H9 (cell line): Measurements from ENCODE around the gene ABCA13. TPM values are rescaled to one million over a fixed set of nuclear protein-coding genes. Genes with fewer than 3 reads are reported as not detected.

Experiments used
- DNase-seq: peaks from one replicate; pipeline ENCODE4 v3.0.0-alpha.2; 2017
- H2AFZ ChIP-seq: one replicate; pipeline ENCODE4 v1.6.1; 2013; ENCODE audit warnings: mild to moderate bottlenecking, low read length, control low read depth, moderate library complexity
- H2AK5ac ChIP-seq: 2 replicates; pipeline ENCODE4 v1.6.1; 2013; ENCODE audit warnings: low read length, control low read depth, mixed read lengths; ENCODE audit not compliant: insufficient read length
- H2BK120ac ChIP-seq: one replicate; pipeline ENCODE4 v1.6.1; 2013; ENCODE audit warnings: low read depth, mild to moderate bottlenecking, low read length, control low read depth, inconsistent platforms; ENCODE audit not compliant: poor library complexity, severe bottlenecking
- H2BK12ac ChIP-seq: 2 replicates; pipeline ENCODE4 v1.6.1; 2013; ENCODE audit warnings: low read length, control low read depth, mixed read lengths, low read depth; ENCODE audit not compliant: insufficient read length
- H2BK15ac ChIP-seq: 2 replicates; pipeline ENCODE4 v1.6.1; 2013; ENCODE audit warnings: low read depth, low read length, control low read depth
- H2BK20ac ChIP-seq: one replicate; pipeline ENCODE4 v1.6.1; 2013; ENCODE audit warnings: low read depth, mild to moderate bottlenecking, low read length, control low read depth, inconsistent platforms; ENCODE audit not compliant: poor library complexity, severe bottlenecking
- H2BK5ac ChIP-seq: 2 replicates; pipeline ENCODE4 v1.6.1; 2013; ENCODE audit warnings: low read length, control low read depth, mixed read lengths; ENCODE audit not compliant: insufficient read length
- H3K14ac ChIP-seq: 2 replicates; pipeline ENCODE4 v1.6.1; 2013; ENCODE audit warnings: low read length, control low read depth; ENCODE audit not compliant: insufficient read depth
- H3K18ac ChIP-seq: 2 replicates; pipeline ENCODE4 v1.6.1; 2013; ENCODE audit warnings: low read depth, mild to moderate bottlenecking, mixed read lengths, low read length, control low read depth; ENCODE audit not compliant: insufficient read length
- H3K23ac ChIP-seq: 2 replicates; pipeline ENCODE4 v1.6.1; 2013; ENCODE audit warnings: low read length, control low read depth, mixed read lengths, low read depth; ENCODE audit not compliant: insufficient read length
- H3K23me2 ChIP-seq: 2 replicates; pipeline ENCODE4 v1.6.1; 2013; ENCODE audit warnings: low read depth, mild to moderate bottlenecking, mixed read lengths, low read length, control low read depth; ENCODE audit not compliant: insufficient read length, poor library complexity, severe bottlenecking
- H3K27ac ChIP-seq: 2 replicates; pipeline ENCODE4 v1.5.1; 2013; ENCODE audit warnings: low read length, control low read depth, mixed read lengths, low read depth; ENCODE audit not compliant: insufficient read length
- H3K27me3 ChIP-seq: 2 replicates; pipeline ENCODE4 v1.6.1; 2013; ENCODE audit warnings: low read length, control low read depth, inconsistent platforms; ENCODE audit not compliant: insufficient read depth
- H3K4ac ChIP-seq: 2 replicates; pipeline ENCODE4 v1.6.1; 2013; ENCODE audit warnings: low read depth, mild to moderate bottlenecking, control low read depth, inconsistent platforms, low read length, moderate library complexity
- H3K4me1 ChIP-seq: 2 replicates; pipeline ENCODE4 v1.6.1; 2013; ENCODE audit warnings: low read length, control low read depth, inconsistent platforms; ENCODE audit not compliant: insufficient read depth
- H3K4me2 ChIP-seq: 2 replicates; pipeline ENCODE4 v1.6.1; 2013; ENCODE audit warnings: low read length, control low read depth, mixed read lengths; ENCODE audit not compliant: insufficient read length, insufficient read depth
- H3K56ac ChIP-seq: 2 replicates; pipeline ENCODE4 v1.6.1; 2013; ENCODE audit warnings: low read depth, mild to moderate bottlenecking, mixed read lengths, low read length, control low read depth; ENCODE audit not compliant: insufficient read length
- H3K79me1 ChIP-seq: 2 replicates; pipeline ENCODE4 v1.6.1; 2013; ENCODE audit warnings: low read depth, mild to moderate bottlenecking, moderate library complexity, low read length, control low read depth, inconsistent platforms; ENCODE audit not compliant: insufficient read depth, poor library complexity, severe bottlenecking
- H3K79me2 ChIP-seq: 2 replicates; pipeline ENCODE4 v1.6.1; 2013; ENCODE audit warnings: low read length, control low read depth, inconsistent platforms; ENCODE audit not compliant: insufficient read depth
- H3K9ac ChIP-seq: 2 replicates; pipeline ENCODE4 v1.6.1; 2013; ENCODE audit warnings: low read length, control low read depth, mixed read lengths; ENCODE audit not compliant: insufficient read length; ENCODE audit errors: extremely low read depth
- H3K9me3 ChIP-seq: one replicate; pipeline ENCODE4 v1.6.1; 2013; ENCODE audit warnings: low read depth, low read length, inconsistent platforms; ENCODE audit not compliant: control insufficient read depth
- H3T11ph ChIP-seq: one replicate; pipeline ENCODE4 v1.6.1; 2013; ENCODE audit warnings: mild to moderate bottlenecking, low read length, control low read depth, inconsistent platforms
- H4K20me1 ChIP-seq: one replicate; pipeline ENCODE4 v1.6.1; 2013; ENCODE audit not compliant: control insufficient read depth, insufficient read length, insufficient read depth
- H4K5ac ChIP-seq: 2 replicates; pipeline ENCODE4 v1.6.1; 2013; ENCODE audit warnings: low read depth, mild to moderate bottlenecking, mixed read lengths, low read length, control low read depth; ENCODE audit not compliant: insufficient read length
- H4K8ac ChIP-seq: replicated peaks from 2 replicates; pipeline ENCODE4 v1.6.1; 2013; ENCODE audit warnings: low read length, control low read depth, mixed read lengths, low read depth; ENCODE audit not compliant: insufficient read length
- H4K91ac ChIP-seq: 2 replicates; pipeline ENCODE4 v1.6.1; 2013; ENCODE audit warnings: low read depth, mild to moderate bottlenecking, moderate library complexity, mixed read lengths, low read length, control low read depth; ENCODE audit not compliant: insufficient read length
- H3K27ac Mint-ChIP-seq, 3 experiments: 2 replicates in 2 of 3; 3 replicates in 1 of 3; pipeline ENCODE4 v1.8.0; 2020 to 2021; ENCODE audit warnings: mixed read lengths in 3 of 3, mild to moderate bottlenecking in 1 of 3, moderate library complexity in 1 of 3
- H3K27me3 Mint-ChIP-seq: 2 replicates; pipeline ENCODE4 v1.8.0; 2021; ENCODE audit warnings: low read depth, mild to moderate bottlenecking, moderate library complexity, mixed read lengths
- H3K36me3 Mint-ChIP-seq, 3 experiments: 2 replicates in 2 of 3; 3 replicates in 1 of 3; pipeline ENCODE4 v1.8.0; 2020 to 2021; ENCODE audit warnings: low read depth in 3 of 3, mixed read lengths in 3 of 3; ENCODE audit not compliant: insufficient read depth in 1 of 3
- H3K4me1 Mint-ChIP-seq, 2 experiments: 2 replicates each; pipeline ENCODE4 v1.8.0; 2020; ENCODE audit warnings: mixed read lengths in 2 of 2
- H3K4me3 Mint-ChIP-seq, 2 experiments: 2 replicates in 1 of 2; 3 replicates in 1 of 2; pipeline ENCODE4 v1.8.0; 2020 to 2021; ENCODE audit warnings: mild to moderate bottlenecking in 2 of 2, mixed read lengths in 2 of 2, moderate library complexity in 1 of 2
- H3K9me3 Mint-ChIP-seq, 2 experiments: 2 replicates in 1 of 2; 3 replicates in 1 of 2; pipeline ENCODE4 v1.8.0; 2020; ENCODE audit warnings: mild to moderate bottlenecking in 2 of 2, mixed read lengths in 2 of 2, moderate library complexity in 1 of 2
- CTCF ChIP-seq: fragments of 200-600 bp; sonication (generic); conservative IDR thresholded peaks from 3 replicates; pipeline ENCODE4 v1.8.0; 2021; ENCODE audit warnings: antibody characterized with exemption, mild to moderate bottlenecking
- WGBS: extraction: QIAGEN DNeasy Blood & Tissue Kit; methylation state at CpG from one replicate; pipeline ENCODE4 v1.1.7; 2013; ENCODE audit warnings: missing lambda C conversion rate, low lambda C conversion rate, mixed read lengths; ENCODE audit not compliant: insufficient read length; ENCODE audit errors: extremely low coverage; 5-methylcytosine and 5-hydroxymethylcytosine counted together
- total RNA-seq: library from RNA; stranded (reverse); gene quantifications from 2 replicates; pipeline ENCODE4 v1.2.1, GENCODE V29; 2021

ABCA13 gene
- total RNA-seq, 1 experiment from 2014 or later, result 0.11 TPM

GRCh38 chr7:48309720-48310119 is 138.5 kb downstream of the ABCA13 start:
- Histone ChIP-seq H3K4me2 (no peak overlapping the region), H3T11ph (no peak overlapping the region), H2BK12ac (no peak overlapping the region), H2BK120ac (no peak overlapping the region), H3K27ac (no peak overlapping the region), H3K56ac (no peak overlapping the region), H3K23me2 (no peaks in the 10 kb centered on the region), H3K18ac (no peak overlapping the region), H3K4me1 (no peaks in the 10 kb centered on the region), H2BK20ac (no peak overlapping the region), H3K14ac (no peak overlapping the region), H3K9ac (no peak overlapping the region), H2AK5ac (no peak overlapping the region), H3K79me2 (no peaks in the 10 kb centered on the region), H4K20me1 (no peaks in the 10 kb centered on the region), H3K23ac (no peak overlapping the region), H4K91ac (no peak overlapping the region), H2BK15ac (no peak overlapping the region), H4K5ac (no peak overlapping the region), H3K9me3 (no peaks in the 10 kb centered on the region), H3K79me1 (no peaks in the 10 kb centered on the region), H2BK5ac (no peak overlapping the region), H2AFZ (no peak overlapping the region), H3K27me3 (no peaks in the 10 kb centered on the region), H3K4ac (no peak overlapping the region), H4K8ac (no peak overlapping the region)
- TF ChIP-seq CTCF, result no peak
- no peaks in the 10 kb centered on the region for H3K27me3 Mint-ChIP-seq
- DNase-seq, result no peak
- H3K4me1 Mint-ChIP-seq, result peaks cover 10 to 15% of the 10 kb centered on the region in 2 experiments
- WGBS, result no CpG with 5 or more reads among the region's 12 CpGs
- H3K27ac Mint-ChIP-seq, result no peak overlapping the region
- no peaks in the 10 kb centered on the region; a peak in 1 of 7 replicates for H3K36me3 Mint-ChIP-seq
- H3K4me3 Mint-ChIP-seq, result no peak overlapping the region
- H3K9me3 Mint-ChIP-seq, result no peaks in the 10 kb centered on the region
